ENCODE data around the gene MRPS18C. TPM values are rescaled to one million over a fixed set of nuclear protein-coding genes. Genes with fewer than 3 reads are reported as not detected.

The MRPS18C gene
- total RNA-seq: 58.6 TPM
- polyA plus RNA-seq: 43.1 TPM
- long read RNA-seq, donor 1, transcript MRPS18C-201 (6 exons, 1,643 nt): major isoform, 9 of 11 reads
- long read RNA-seq, donor 1, partial matches to known transcripts: 0 of 11 reads
- long read RNA-seq, donor 1, other reads (novel, unspliced or antisense): 0 of 11 reads
- long read RNA-seq, donor 2: 0 reads
- long read RNA-seq, donor 3, transcript MRPS18C-201 (6 exons, 1,643 nt): major isoform, 105 of 129 reads
- long read RNA-seq, donor 3, transcript MRPS18C-204 (5 exons, 666 nt): minor isoform, 17 of 129 reads
- long read RNA-seq, donor 3, partial matches to known transcripts: 5 of 129 reads
- long read RNA-seq, donor 3, other reads (novel, unspliced or antisense): 0 of 129 reads
- long read RNA-seq, donor 4, transcript MRPS18C-204 (5 exons, 666 nt): minor isoform, 8 of 37 reads
- long read RNA-seq, donor 4, transcript MRPS18C-201 (6 exons, 1,643 nt): major isoform, 29 of 37 reads
- long read RNA-seq, donor 4, partial matches to known transcripts: 0 of 37 reads
- long read RNA-seq, donor 4, other reads (novel, unspliced or antisense): 0 of 37 reads
- long read RNA-seq, donor 5, transcript MRPS18C-204 (5 exons, 666 nt): minor isoform, 30 of 184 reads
- long read RNA-seq, donor 5, transcript MRPS18C-201 (6 exons, 1,643 nt): major isoform, 140 of 184 reads
- long read RNA-seq, donor 5, transcript MRPS18C-205 (4 exons, 350 nt): minor isoform, 8 of 184 reads
- long read RNA-seq, donor 5, partial matches to known transcripts: 0 of 184 reads
- long read RNA-seq, donor 5, other reads (novel, unspliced or antisense): 0 of 184 reads
- long read RNA-seq, donor 6, transcript MRPS18C-201 (6 exons, 1,643 nt): major isoform, 32 of 40 reads
- long read RNA-seq, donor 6, transcript MRPS18C-204 (5 exons, 666 nt): minor isoform, 8 of 40 reads
- long read RNA-seq, donor 6, partial matches to known transcripts: 0 of 40 reads
- long read RNA-seq, donor 6, other reads (novel, unspliced or antisense): 0 of 40 reads
- long read RNA-seq, donor 7, transcript MRPS18C-204 (5 exons, 666 nt): minor isoform, 39 of 92 reads
- long read RNA-seq, donor 7, transcript MRPS18C-201 (6 exons, 1,643 nt): major isoform, 40 of 92 reads
- long read RNA-seq, donor 7, partial matches to known transcripts: 6 of 92 reads
- long read RNA-seq, donor 7, other reads (novel, unspliced or antisense): 0 of 92 reads
- long read RNA-seq, donor 8, transcript MRPS18C-201 (6 exons, 1,643 nt): major isoform, 22 of 29 reads
- long read RNA-seq, donor 8, partial matches to known transcripts: 0 of 29 reads
- long read RNA-seq, donor 8, other reads (novel, unspliced or antisense): 0 of 29 reads
- long read RNA-seq, donor 9, transcript MRPS18C-201 (6 exons, 1,643 nt): major isoform, 53 of 63 reads
- long read RNA-seq, donor 9, transcript MRPS18C-204 (5 exons, 666 nt): minor isoform, 8 of 63 reads
- long read RNA-seq, donor 9, partial matches to known transcripts: 0 of 63 reads
- long read RNA-seq, donor 9, other reads (novel, unspliced or antisense): 0 of 63 reads
- long read RNA-seq, donor 10, transcript MRPS18C-201 (6 exons, 1,643 nt): major isoform, 55 of 96 reads
- long read RNA-seq, donor 10, transcript MRPS18C-204 (5 exons, 666 nt): minor isoform, 16 of 96 reads
- long read RNA-seq, donor 10, partial matches to known transcripts: 23 of 96 reads
- long read RNA-seq, donor 10, other reads (novel, unspliced or antisense): 0 of 96 reads

DNA sequence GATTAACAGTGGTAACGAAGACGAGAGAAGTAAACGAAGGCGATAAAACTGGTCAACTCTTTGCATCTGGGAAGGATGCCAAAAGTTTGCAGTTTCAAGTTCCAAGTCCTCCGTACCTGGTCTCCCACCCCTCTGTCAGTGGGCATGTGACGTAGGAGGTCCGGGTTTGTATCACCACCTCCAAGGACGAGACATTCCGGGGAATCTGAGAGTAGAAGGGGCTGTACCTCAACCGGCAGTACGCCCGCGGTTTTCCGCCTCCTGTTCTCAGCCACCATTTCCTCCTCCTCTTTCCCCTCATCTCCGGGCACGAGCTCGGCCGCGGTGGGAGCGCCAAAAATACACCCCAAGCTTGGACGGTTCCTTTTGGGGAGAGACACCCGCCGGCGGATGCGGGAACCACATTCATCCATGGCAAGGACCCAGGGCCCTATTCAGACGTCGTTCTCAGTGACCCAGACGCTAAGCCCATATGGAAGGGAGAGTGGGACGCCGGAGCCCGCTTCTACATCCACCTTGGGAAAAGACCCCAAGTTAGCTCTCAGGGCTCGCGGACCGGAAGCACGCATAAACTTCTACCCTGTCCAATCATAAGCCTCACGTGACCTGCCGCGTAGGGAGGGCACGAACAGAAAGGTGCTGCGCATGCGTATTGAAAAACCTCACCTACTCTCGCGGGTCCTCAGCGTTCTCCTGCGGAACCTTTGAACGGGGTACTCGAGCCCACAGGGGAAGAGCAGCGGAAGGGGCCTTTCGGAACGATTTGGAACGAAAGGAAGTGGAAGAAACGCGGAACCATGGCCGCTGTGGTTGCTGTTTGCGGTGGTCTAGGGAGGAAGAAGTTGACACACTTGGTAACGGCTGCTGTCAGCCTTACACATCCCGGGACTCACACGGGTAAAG lies at the start of gene MRPS18C, which contains the start of gene HELQ:
Gene MRPS18C (plus strand): TSS at position 778 of the 903 bp plus-strand sequence. CDS start 20 bp downstream, at position 798.
Gene HELQ (minus strand): TSS at position 543 of the 903 bp plus-strand sequence. CDS start 130 bp downstream, at position 413.
- peak within 1 kb of the TSS; percentile 81 to 100 for H3K4me3 ChIP-seq (ENCODE audit: low read length in 2 of 2)
- H3K4me1 ChIP-seq (ENCODE audit: control insufficient read depth in 2 of 2, insufficient read depth in 2 of 2, low read length in 2 of 2): peaks cover 2 to 11% of the 10 kb centered on the region in 2 donors
- no peaks in the 10 kb centered on the region for H3K9me3 ChIP-seq (ENCODE audit: control insufficient read depth in 2 of 2, insufficient read depth in 1 of 2, low read length in 1 of 2)
- H3K36me3 ChIP-seq (ENCODE audit: control insufficient read depth in 2 of 2, insufficient read depth in 2 of 2, low read length in 1 of 2): peaks cover 9 to 46% of the 10 kb centered on the region in 2 donors
- peak within 1 kb of the TSS; percentile 98 to 99 for H3K27ac ChIP-seq (ENCODE audit: low read depth in 1 of 2, low read length in 1 of 2)
- under 1% methylated on average over 58 of the region's 58 CpGs for WGBS
- no peaks in the 10 kb centered on the region for H3K27me3 ChIP-seq (ENCODE audit: control insufficient read depth in 2 of 2, insufficient read depth in 1 of 2, low read length in 1 of 2)
- peak; percentile 94 to 100 (median 98) for DNase-seq (ENCODE audit: low read depth in 6 of 9, low spot score in 9 of 9)

GRCh38 chr4:83408908-83409307 lies 47.0 kb upstream of the MRPS18C start:
- WGBS: 96% methylated on average over 1 of the region's 1 CpG
- no peaks in the 10 kb centered on the region for H3K9me3 ChIP-seq (ENCODE audit: control insufficient read depth in 2 of 2, insufficient read depth in 1 of 2, low read length in 1 of 2)
- no peaks in the 10 kb centered on the region for H3K27me3 ChIP-seq (ENCODE audit: control insufficient read depth in 2 of 2, insufficient read depth in 1 of 2, low read length in 1 of 2)
- no peak overlapping the region for H3K27ac ChIP-seq (ENCODE audit: low read depth in 1 of 2, low read length in 1 of 2)
- no peaks in the 10 kb centered on the region for H3K4me1 ChIP-seq (ENCODE audit: control insufficient read depth in 2 of 2, insufficient read depth in 2 of 2, low read length in 2 of 2)
- no peak overlapping the region for H3K4me3 ChIP-seq (ENCODE audit: low read length in 2 of 2)
- H3K36me3 ChIP-seq (ENCODE audit: control insufficient read depth in 2 of 2, insufficient read depth in 2 of 2, low read length in 1 of 2): peaks cover 19 to 36% of the 10 kb centered on the region in 2 donors
- no peak for DNase-seq (ENCODE audit: low read depth in 6 of 9, low spot score in 9 of 9)

GRCh38 chr4:83413676-83414075 lies 42.2 kb upstream of the MRPS18C start:
- DNase-seq (ENCODE audit: low read depth in 6 of 9, low spot score in 9 of 9): no peak
- Histone ChIP-seq H3K4me3 (ENCODE audit: low read length in 2 of 2) (no peak overlapping the region), H3K27me3 (ENCODE audit: control insufficient read depth in 2 of 2, insufficient read depth in 1 of 2, low read length in 1 of 2) (no peaks in the 10 kb centered on the region), H3K36me3 (ENCODE audit: control insufficient read depth in 2 of 2, insufficient read depth in 2 of 2, low read length in 1 of 2) (peaks cover 25 to 61% of the 10 kb centered on the region in 2 donors), H3K27ac (ENCODE audit: low read depth in 1 of 2, low read length in 1 of 2) (no peak overlapping the region), H3K9me3 (ENCODE audit: control insufficient read depth in 2 of 2, insufficient read depth in 1 of 2, low read length in 1 of 2) (no peaks in the 10 kb centered on the region), H3K4me1 (ENCODE audit: control insufficient read depth in 2 of 2, insufficient read depth in 2 of 2, low read length in 2 of 2) (no peaks in the 10 kb centered on the region)
- WGBS: 97% methylated on average over 2 of the region's 2 CpGs

- H3K36me3 ChIP-seq (ENCODE audit: control insufficient read depth in 2 of 2, insufficient read depth in 2 of 2, low read length in 1 of 2): peaks cover 34 to 55% of the 10 kb centered on the region in 2 donors
- no peak for DNase-seq (ENCODE audit: low read depth in 6 of 9, low spot score in 9 of 9)
- H3K4me1 ChIP-seq (ENCODE audit: control insufficient read depth in 2 of 2, insufficient read depth in 2 of 2, low read length in 2 of 2): no peaks in the 10 kb centered on the region
- no peaks in the 10 kb centered on the region for H3K9me3 ChIP-seq (ENCODE audit: control insufficient read depth in 2 of 2, insufficient read depth in 1 of 2, low read length in 1 of 2)
- no peak overlapping the region for H3K27ac ChIP-seq (ENCODE audit: low read depth in 1 of 2, low read length in 1 of 2)
- WGBS: 97% methylated on average over 4 of the region's 4 CpGs
- no peaks in the 10 kb centered on the region for H3K27me3 ChIP-seq (ENCODE audit: control insufficient read depth in 2 of 2, insufficient read depth in 1 of 2, low read length in 1 of 2)
- H3K4me3 ChIP-seq (ENCODE audit: low read length in 2 of 2): no peak overlapping the region
Observed at GRCh38 chr4:83417566-83417965, 38.3 kb upstream of the MRPS18C start.

GRCh38 chr4:83418211-83418610 lies 37.6 kb upstream of the MRPS18C start:
- no peak overlapping the region for H3K27ac ChIP-seq (ENCODE audit: low read depth in 1 of 2, low read length in 1 of 2)
- H3K36me3 ChIP-seq (ENCODE audit: control insufficient read depth in 2 of 2, insufficient read depth in 2 of 2, low read length in 1 of 2): peaks cover 35 to 55% of the 10 kb centered on the region in 2 donors
- no peaks in the 10 kb centered on the region for H3K9me3 ChIP-seq (ENCODE audit: control insufficient read depth in 2 of 2, insufficient read depth in 1 of 2, low read length in 1 of 2)
- H3K27me3 ChIP-seq (ENCODE audit: control insufficient read depth in 2 of 2, insufficient read depth in 1 of 2, low read length in 1 of 2): no peaks in the 10 kb centered on the region
- DNase-seq (ENCODE audit: low read depth in 6 of 9, low spot score in 9 of 9): no peak
- no peak overlapping the region for H3K4me3 ChIP-seq (ENCODE audit: low read length in 2 of 2)
- no peaks in the 10 kb centered on the region for H3K4me1 ChIP-seq (ENCODE audit: control insufficient read depth in 2 of 2, insufficient read depth in 2 of 2, low read length in 2 of 2)

GRCh38 chr4:83431200-83431599 lies 24.7 kb upstream of the MRPS18C start:
- H3K36me3 ChIP-seq (ENCODE audit: control insufficient read depth in 2 of 2, insufficient read depth in 2 of 2, low read length in 1 of 2): peaks cover 3 to 28% of the 10 kb centered on the region in 2 donors

DNA sequence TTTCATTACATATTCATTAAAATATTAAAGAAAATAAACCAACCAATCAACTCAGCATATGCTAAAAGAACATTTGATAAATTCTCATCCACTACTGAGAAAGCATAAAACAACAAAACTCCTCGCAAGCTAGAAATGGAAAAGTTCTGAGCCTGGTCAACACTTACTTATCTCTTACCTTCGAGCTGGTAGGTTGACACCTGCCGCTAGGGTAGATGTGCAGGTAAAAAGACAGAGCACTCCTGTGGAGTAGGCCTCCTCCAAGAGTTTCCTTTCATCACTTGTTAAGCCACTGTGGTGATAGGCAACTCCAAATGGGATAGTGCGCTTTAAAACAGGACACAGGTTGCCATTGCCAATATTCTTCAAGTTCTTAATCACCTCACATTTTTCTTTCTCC lies 19.2 kb upstream of the MRPS18C start:
- no peak overlapping the region for H3K4me3 ChIP-seq (ENCODE audit: low read length in 2 of 2)
- WGBS: 98% methylated on average over 4 of the region's 4 CpGs
- H3K4me1 ChIP-seq (ENCODE audit: control insufficient read depth in 2 of 2, insufficient read depth in 2 of 2, low read length in 2 of 2): no peaks in the 10 kb centered on the region
- H3K27me3 ChIP-seq (ENCODE audit: control insufficient read depth in 2 of 2, insufficient read depth in 1 of 2, low read length in 1 of 2): no peaks in the 10 kb centered on the region
- DNase-seq (ENCODE audit: low read depth in 6 of 9, low spot score in 9 of 9): no peak
- H3K36me3 ChIP-seq (ENCODE audit: control insufficient read depth in 2 of 2, insufficient read depth in 2 of 2, low read length in 1 of 2): peaks cover 11 to 18% of the 10 kb centered on the region in 2 donors
- no peaks in the 10 kb centered on the region for H3K9me3 ChIP-seq (ENCODE audit: control insufficient read depth in 2 of 2, insufficient read depth in 1 of 2, low read length in 1 of 2)
- no peak overlapping the region for H3K27ac ChIP-seq (ENCODE audit: low read depth in 1 of 2, low read length in 1 of 2)

More at GRCh38 chr4:83431200-83431599, 24.7 kb upstream of the MRPS18C start:
- no peak overlapping the region for H3K27ac ChIP-seq (ENCODE audit: low read depth in 1 of 2, low read length in 1 of 2)
- WGBS: 100% methylated on average over 1 of the region's 1 CpG
- DNase-seq (ENCODE audit: low read depth in 6 of 9, low spot score in 9 of 9): no peak
- no peak overlapping the region for H3K4me3 ChIP-seq (ENCODE audit: low read length in 2 of 2)
- no peaks in the 10 kb centered on the region for H3K27me3 ChIP-seq (ENCODE audit: control insufficient read depth in 2 of 2, insufficient read depth in 1 of 2, low read length in 1 of 2)
- no peaks in the 10 kb centered on the region for H3K4me1 ChIP-seq (ENCODE audit: control insufficient read depth in 2 of 2, insufficient read depth in 2 of 2, low read length in 2 of 2)
- no peaks in the 10 kb centered on the region for H3K9me3 ChIP-seq (ENCODE audit: control insufficient read depth in 2 of 2, insufficient read depth in 1 of 2, low read length in 1 of 2)

All from thymus (tissue), 14 donors.